ENCODE measurements around the gene STRA6.
"Not testable (repeated sequence)": the region's sequence is repeated elsewhere in the genome, so short reads cannot be mapped to it uniquely, and the experiment has no call there.

The STRA6 gene

DNA sequence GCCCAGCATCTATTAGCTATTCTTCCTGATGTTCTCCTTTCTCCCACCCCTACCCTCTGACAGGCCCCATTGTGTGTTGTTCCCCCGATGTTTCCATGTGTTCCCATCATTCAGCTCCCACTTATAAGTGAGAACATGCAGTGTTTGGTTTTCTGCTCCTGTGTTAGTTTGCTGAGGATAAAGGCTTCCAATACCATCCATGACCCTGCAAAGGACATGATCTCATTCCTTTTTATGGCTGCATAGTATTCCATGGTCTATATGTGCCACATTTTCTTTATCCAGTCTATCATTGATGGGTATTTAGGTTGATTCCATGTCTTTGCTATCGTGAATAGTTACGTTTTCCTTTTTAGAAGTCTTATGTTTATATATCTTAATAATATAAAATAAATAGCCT, 42.2 kb downstream of the STRA6 start:
- DNase-seq (ENCODE audit: low read depth in 2 of 2), result not testable (repeated sequence)

- no peak for DNase-seq (ENCODE audit: low read depth in 2 of 2)
Observed at GRCh38 chr15:74159773-74160172, 42.8 kb downstream of the STRA6 start.

- DNase-seq (ENCODE audit: low read depth in 2 of 2), result no peak
Observed at GRCh38 chr15:74158855-74159650, 43.5 kb downstream of the STRA6 start.

GRCh38 chr15:74157868-74158827, 44.4 kb downstream of the STRA6 start:
- no peak for DNase-seq (ENCODE audit: low read depth in 2 of 2)

DNA sequence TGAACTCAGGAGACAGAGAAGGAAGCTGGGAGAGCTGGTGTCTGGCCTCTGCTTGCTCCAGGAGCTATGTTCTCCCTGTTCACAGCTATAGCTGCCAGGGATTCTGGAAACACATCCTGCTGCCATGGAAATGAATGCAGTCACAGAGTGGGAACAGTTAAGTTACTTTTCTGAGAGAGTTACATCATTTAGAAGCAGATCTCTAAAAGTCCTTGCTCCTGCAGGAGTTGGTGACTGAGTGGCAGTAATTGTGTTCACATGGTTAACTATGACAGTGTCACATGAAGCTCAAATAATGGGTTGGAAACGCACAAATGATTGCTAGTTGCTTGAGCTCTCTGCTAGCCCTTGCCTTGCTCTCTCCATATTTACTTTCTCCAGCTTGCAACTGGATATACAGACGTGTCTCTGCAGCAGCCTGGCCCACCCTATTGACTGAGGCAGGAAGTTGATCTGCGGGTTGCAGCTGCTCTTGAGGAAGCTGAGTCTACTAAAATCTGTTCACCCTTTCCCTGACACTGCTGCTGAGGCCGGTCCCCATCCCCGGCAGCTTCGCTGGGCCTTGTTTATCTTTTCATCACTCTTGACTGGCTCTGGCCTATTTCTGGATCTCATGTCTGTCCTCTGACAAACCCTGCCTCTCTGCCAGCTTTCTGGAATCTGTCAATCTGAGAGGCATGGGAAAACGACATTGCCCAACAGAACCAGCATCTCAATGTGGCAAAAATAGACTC, 45.7 kb downstream of the STRA6 start:
- no peak for DNase-seq (ENCODE audit: low read depth in 2 of 2)

GRCh38 chr15:74155766-74156417, 46.7 kb downstream of the STRA6 start:
- no peak for DNase-seq (ENCODE audit: low read depth in 2 of 2)

- no peak for DNase-seq (ENCODE audit: low read depth in 2 of 2)
Observed at GRCh38 chr15:74147051-74147450, 55.5 kb downstream of the STRA6 start.

DNA sequence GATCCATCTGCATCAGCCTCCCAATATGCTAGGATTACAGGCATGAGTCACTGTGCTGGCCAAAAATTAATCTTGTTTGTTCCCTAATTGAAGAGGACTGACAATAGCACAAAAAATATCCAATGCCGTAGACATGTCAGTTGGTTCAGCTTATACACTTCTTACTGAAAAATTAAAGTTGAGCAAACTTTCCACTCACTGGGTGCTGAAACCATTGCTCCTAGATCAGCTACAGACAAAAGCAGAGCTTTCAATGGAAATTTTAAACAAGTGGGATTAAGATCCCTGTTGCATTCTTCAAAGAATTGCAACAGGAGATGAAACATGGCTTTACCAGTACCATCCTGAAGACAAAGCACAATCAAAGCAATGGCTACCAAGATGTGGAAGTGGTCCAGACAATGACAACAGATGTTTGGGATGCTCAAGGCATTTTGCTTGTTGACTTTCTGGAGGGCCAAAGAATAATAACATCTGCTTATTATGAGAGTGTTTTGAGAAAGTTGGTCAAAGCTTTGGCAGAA, 56.2 kb downstream of the STRA6 start:
- no peak for DNase-seq (ENCODE audit: low read depth in 2 of 2)

DNA sequence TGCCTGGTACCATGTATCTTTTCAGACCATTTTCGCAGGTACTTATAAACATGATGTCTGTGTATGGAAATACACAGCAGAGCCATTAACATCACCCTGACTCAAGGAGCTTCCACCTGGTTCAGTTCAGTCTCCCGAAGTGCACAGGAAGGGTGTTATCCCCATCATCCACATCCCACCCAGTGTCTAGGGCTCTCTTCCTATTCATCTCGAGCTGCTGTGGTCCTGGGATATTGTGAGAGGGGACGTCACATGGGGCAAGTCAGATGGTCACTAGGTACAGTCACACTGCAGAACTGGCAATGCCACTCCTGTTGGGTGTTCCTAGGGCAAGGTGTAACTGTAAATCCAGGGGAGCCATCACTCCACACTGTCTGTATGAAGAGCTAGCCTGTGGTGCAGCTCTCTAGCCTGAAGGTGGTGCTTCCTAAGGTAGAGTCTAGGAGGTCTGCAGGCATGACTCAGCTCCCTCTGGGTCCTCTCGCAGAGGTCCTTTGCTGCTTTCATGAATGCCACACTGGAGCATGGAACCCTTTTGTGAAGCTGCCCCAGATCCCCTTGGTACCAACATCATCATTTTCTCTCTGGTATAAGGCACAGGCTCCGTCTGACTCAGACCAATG, 58.3 kb downstream of the STRA6 start:
- DNase-seq (ENCODE audit: low read depth in 2 of 2), result no peak

DNA sequence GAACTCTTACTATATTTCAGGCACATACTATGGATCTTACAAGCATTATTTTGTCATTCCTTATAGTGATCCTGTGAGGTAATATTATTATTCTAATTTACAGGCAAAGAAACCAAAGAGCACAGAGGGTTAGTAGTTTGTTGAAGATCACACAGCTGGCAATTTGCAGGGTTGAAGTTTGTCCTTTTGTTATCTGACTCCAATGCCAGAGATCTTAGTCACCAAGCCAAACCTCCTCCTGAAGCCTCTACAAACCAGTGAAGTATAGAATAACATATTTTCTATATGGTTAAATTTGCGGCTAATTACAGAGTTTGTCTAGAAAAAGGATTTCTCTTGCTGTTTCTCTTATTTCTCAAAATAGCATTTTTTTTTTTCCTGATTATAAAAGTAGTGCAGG, 61.0 kb downstream of the STRA6 start:
- DNase-seq (ENCODE audit: low read depth in 2 of 2), result no peak

GRCh38 chr15:74138642-74139041, 63.9 kb downstream of the STRA6 start:
- no peak for DNase-seq (ENCODE audit: low read depth in 2 of 2)

GRCh38 chr15:74137537-74137894, 65.1 kb downstream of the STRA6 start:
- DNase-seq (ENCODE audit: low read depth in 2 of 2), result no peak

GRCh38 chr15:74136814-74137536, 65.6 kb downstream of the STRA6 start:
- no peak for DNase-seq (ENCODE audit: low read depth in 2 of 2)

DNA sequence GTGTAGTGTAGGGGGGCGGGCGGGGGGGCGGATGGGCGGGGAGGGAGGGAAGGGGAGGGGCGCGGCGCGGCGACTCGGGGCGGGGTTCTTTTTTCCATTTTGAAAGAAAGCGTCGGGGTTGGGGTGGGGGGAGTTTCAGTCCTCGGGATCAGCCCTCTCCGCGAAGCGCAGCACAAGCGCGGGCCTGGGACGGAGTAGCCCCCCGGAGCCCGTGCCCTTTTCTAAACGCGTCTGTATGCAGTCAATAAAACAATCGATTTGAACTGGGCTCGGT, 66.1 kb downstream of the STRA6 start:
- no peak for DNase-seq (ENCODE audit: low read depth in 2 of 2)

DNA sequence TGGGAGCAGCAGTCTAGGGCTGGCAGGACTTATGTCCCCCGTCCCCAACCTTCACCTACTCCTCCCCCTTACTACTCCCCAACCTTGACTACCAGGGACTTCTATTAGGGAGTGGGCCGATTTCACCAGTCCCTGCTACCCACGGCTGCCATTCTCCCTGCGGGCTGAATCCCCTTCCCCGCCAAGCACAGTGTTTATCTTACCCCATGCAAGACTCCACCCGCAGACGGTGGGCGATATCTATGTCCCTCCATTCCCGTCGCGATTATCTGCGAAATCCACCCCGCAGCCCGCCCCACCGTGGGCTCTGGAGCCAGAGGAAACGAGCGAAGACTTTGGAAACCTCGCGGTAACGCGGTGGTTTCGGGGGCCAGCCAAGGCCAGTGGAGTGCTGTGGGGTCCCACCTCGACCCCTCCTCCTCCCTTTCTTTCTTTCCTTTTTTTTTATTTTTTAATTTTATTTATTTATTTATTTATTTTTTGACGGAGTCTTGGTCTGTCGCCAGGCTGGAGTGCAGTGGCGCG, 67.5 kb downstream of the STRA6 start:
- no peak for DNase-seq (ENCODE audit: low read depth in 2 of 2)

- no peak for DNase-seq (ENCODE audit: low read depth in 2 of 2)
Observed at GRCh38 chr15:74134387-74135027, 68.1 kb downstream of the STRA6 start.

GRCh38 chr15:74133694-74134386, 68.7 kb downstream of the STRA6 start:
- no peak for DNase-seq (ENCODE audit: low read depth in 2 of 2)

GRCh38 chr15:74132681-74133651, 69.6 kb downstream of the STRA6 start:
- no peak for DNase-seq (ENCODE audit: low read depth in 2 of 2)

All from stimulated activated CD8-positive, alpha-beta memory T cell treated with anti-CD3 and anti-CD28 coated beads, Interleukin-15, amount 100 ng/mL, for 48 hours (primary cell).